ENCODE data around the gene BPNT1.
A peak's percentile ranks its signal among the peaks of the same experiment; 100 is the strongest.
"Not testable (repeated sequence)": the region's sequence is repeated elsewhere in the genome, so short reads cannot be mapped to it uniquely, and the experiment has no call there.

BPNT1 gene

DNA sequence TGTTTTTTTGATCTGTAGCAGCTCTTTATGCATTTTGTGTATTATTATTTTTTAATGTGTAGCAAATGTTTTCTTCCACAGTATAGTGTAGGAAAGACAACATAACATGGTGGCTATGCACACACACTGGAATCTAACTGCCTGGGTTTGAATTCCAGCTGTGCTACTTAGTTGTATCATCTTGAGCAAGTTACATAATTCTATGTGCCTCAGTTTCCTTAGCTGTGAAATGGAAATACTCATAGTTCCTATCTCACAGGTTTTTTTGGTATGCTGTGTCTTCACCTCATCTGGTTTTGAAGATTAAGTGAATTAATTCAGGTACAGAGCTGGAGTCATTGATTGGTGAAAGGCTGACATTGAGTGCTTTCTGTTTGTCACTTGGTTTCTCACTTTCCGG lies 3.1 kb upstream of the BPNT1 start:
- no peaks in the 10 kb centered on the region for H3K9me3 ChIP-seq (ENCODE audit: insufficient read depth, low read depth, low read length)
- H3K4me3 ChIP-seq (ENCODE audit: low read length, poor library complexity, severe bottlenecking): no peak overlapping the region
- no peaks in the 10 kb centered on the region for H3K27me3 ChIP-seq (ENCODE audit: insufficient read depth, low read length, poor library complexity, severe bottlenecking)
- H3K9me2 ChIP-seq (replicated peaks; ENCODE audit: low read depth, low read length): no peaks in the 10 kb centered on the region
- H4K20me1 ChIP-seq (ENCODE audit: insufficient read depth, low read length, poor library complexity, severe bottlenecking): peaks cover 17% of the 10 kb centered on the region
- no peak overlapping the region for H3K4me2 ChIP-seq (ENCODE audit: low read depth, low read length, poor library complexity, severe bottlenecking)
- no peaks in the 10 kb centered on the region; the same call in 1 of the 2 replicates for H3F3A ChIP-seq (ENCODE audit: low read depth)
- peaks cover 46% of the 10 kb centered on the region for H3K79me2 ChIP-seq (ENCODE audit: insufficient read depth, low read length)
- H2AFZ ChIP-seq (ENCODE audit: low read length): no peak overlapping the region
- TF ChIP-seq EZH2phosphoT487 (IDR thresholded peaks at IDR 0.05; ENCODE audit: borderline replicate concordance): no peak
- TF ChIP-seq, protein P1, sequence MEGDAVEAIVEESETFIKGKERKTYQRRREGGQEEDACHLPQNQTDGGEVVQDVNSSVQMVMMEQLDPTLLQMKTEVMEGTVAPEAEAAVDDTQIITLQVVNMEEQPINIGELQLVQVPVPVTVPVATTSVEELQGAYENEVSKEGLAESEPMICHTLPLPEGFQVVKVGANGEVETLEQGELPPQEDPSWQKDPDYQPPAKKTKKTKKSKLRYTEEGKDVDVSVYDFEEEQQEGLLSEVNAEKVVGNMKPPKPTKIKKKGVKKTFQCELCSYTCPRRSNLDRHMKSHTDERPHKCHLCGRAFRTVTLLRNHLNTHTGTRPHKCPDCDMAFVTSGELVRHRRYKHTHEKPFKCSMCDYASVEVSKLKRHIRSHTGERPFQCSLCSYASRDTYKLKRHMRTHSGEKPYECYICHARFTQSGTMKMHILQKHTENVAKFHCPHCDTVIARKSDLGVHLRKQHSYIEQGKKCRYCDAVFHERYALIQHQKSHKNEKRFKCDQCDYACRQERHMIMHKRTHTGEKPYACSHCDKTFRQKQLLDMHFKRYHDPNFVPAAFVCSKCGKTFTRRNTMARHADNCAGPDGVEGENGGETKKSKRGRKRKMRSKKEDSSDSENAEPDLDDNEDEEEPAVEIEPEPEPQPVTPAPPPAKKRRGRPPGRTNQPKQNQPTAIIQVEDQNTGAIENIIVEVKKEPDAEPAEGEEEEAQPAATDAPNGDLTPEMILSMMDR (conservative IDR thresholded peaks at IDR 0.05; ENCODE audit: low read length): no peak
- no peaks in the 10 kb centered on the region for H3K36me3 ChIP-seq (ENCODE audit: insufficient read depth, low read length)
- peaks cover 22% of the 10 kb centered on the region for H3K4me1 ChIP-seq (ENCODE audit: insufficient read depth, low read length, poor library complexity, severe bottlenecking)
- no peak overlapping the region for H3K9ac ChIP-seq (ENCODE audit: low read depth, low read length, poor library complexity, severe bottlenecking)

DNA sequence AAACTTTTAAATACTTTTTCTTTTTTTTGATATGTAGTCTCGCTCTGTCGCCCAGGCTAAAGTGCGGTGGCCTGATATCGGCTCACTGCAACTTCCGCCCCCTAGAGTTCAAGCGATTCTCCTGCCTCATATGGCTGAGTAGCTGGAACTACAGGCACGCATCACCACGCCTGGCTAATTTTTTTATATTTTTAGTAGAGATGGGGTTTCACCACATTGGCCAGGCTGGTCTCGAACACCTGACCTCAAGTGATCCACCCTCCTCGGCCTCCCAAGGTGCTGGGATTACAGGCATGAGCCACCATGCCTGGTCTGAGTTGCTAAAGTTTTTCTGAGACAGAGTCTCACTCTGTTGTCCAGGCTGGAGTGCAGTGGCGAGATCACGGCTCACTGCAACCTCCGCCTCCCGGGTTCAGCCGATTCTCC lies 3.3 kb downstream of the BPNT1 start:
- not testable (repeated sequence) for H3F3A ChIP-seq (ENCODE audit: low read depth); H3K36me3 ChIP-seq (ENCODE audit: insufficient read depth, low read length); H3K4me1 ChIP-seq (ENCODE audit: insufficient read depth, low read length, poor library complexity, severe bottlenecking); H3K9ac ChIP-seq (ENCODE audit: low read depth, low read length, poor library complexity, severe bottlenecking); H2AFZ ChIP-seq (ENCODE audit: low read length); H3K27me3 ChIP-seq (ENCODE audit: insufficient read depth, low read length, poor library complexity, severe bottlenecking); H3K4me2 ChIP-seq (ENCODE audit: low read depth, low read length, poor library complexity, severe bottlenecking); H4K20me1 ChIP-seq (ENCODE audit: insufficient read depth, low read length, poor library complexity, severe bottlenecking); H3K4me3 ChIP-seq (ENCODE audit: low read length, poor library complexity, severe bottlenecking); H3K9me3 ChIP-seq (ENCODE audit: insufficient read depth, low read depth, low read length); H3K9me2 ChIP-seq (replicated peaks; ENCODE audit: low read depth, low read length)
- TF ChIP-seq, protein P1 (conservative IDR thresholded peaks at IDR 0.05; ENCODE audit: low read length): peak; percentile 50
- peaks cover 14% of the 10 kb centered on the region; the same call in 1 of the 2 replicates for H3K79me2 ChIP-seq (ENCODE audit: insufficient read depth, low read length)

DNA sequence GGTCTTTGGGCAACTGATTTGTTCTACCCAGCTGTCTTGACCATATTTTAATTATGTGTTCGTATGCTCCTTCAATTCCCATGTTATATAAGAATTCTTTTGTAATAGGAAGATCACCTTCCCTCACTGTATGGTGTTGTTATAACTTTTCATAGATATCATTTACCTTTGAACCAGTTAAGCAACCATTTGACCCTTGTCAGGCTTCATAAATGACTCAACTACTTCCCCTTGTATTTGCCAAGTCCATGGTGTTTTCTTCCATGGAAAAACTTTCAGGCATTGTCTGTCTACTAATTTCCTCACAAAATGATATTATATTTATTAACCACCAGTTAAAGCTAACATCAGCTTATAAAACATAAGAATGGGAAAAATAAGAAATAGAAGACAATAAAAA lies 5.1 kb downstream of the BPNT1 start:
- no peaks in the 10 kb centered on the region for H3K9me2 ChIP-seq (replicated peaks; ENCODE audit: low read depth, low read length)
- H3K9ac ChIP-seq (ENCODE audit: low read depth, low read length, poor library complexity, severe bottlenecking): no peak overlapping the region
- H3K4me2 ChIP-seq (ENCODE audit: low read depth, low read length, poor library complexity, severe bottlenecking): no peak overlapping the region
- H3K4me1 ChIP-seq (ENCODE audit: insufficient read depth, low read length, poor library complexity, severe bottlenecking): no peaks in the 10 kb centered on the region
- peaks cover 13% of the 10 kb centered on the region; the same call in 1 of the 2 replicates for H3K79me2 ChIP-seq (ENCODE audit: insufficient read depth, low read length)
- TF ChIP-seq, protein P1 (conservative IDR thresholded peaks at IDR 0.05; ENCODE audit: low read length): no peak
- no peak for TF ChIP-seq EZH2phosphoT487 (IDR thresholded peaks at IDR 0.05; ENCODE audit: borderline replicate concordance)
- H4K20me1 ChIP-seq (ENCODE audit: insufficient read depth, low read length, poor library complexity, severe bottlenecking): no peaks in the 10 kb centered on the region
- no peaks in the 10 kb centered on the region for H3K9me3 ChIP-seq (ENCODE audit: insufficient read depth, low read depth, low read length)
- H2AFZ ChIP-seq (ENCODE audit: low read length): no peak overlapping the region
- no peak overlapping the region for H3K4me3 ChIP-seq (ENCODE audit: low read length, poor library complexity, severe bottlenecking)
- H3F3A ChIP-seq (ENCODE audit: low read depth): no peaks in the 10 kb centered on the region
- no peaks in the 10 kb centered on the region for H3K36me3 ChIP-seq (ENCODE audit: insufficient read depth, low read length)
- no peaks in the 10 kb centered on the region for H3K27me3 ChIP-seq (ENCODE audit: insufficient read depth, low read length, poor library complexity, severe bottlenecking)
